Measurements from ENCODE around the gene FCRL3. TPM values are rescaled to one million over a fixed set of nuclear protein-coding genes. Genes with fewer than 3 reads are reported as not detected.

FCRL3 gene
- total and polyA plus RNA-seq, 2 of the 4 experiments (the other 2 are of a cell fraction) = not detected

- Histone ChIP-seq H2BK20ac (ENCODE audit: low read depth, low read length) (no peak overlapping the region), H3K36me3 (ENCODE audit: control insufficient read depth, insufficient read depth, low read length) (no peaks in the 10 kb centered on the region), H3K79me1 (ENCODE audit: low read depth in 1 of 2, low read length in 2 of 2) (no peaks in the 10 kb centered on the region), H3K27me3 (ENCODE audit: control insufficient read depth, insufficient read depth, low read length) (no peaks in the 10 kb centered on the region), H3K14ac (replicated peaks; ENCODE audit: low read depth, low read length) (no peak overlapping the region), H4K8ac (ENCODE audit: low read depth in 2 of 2, low read length in 2 of 2) (no peak overlapping the region), H3K27ac (ENCODE audit: insufficient read depth, low read length) (no peak overlapping the region), H3K9ac (ENCODE audit: low read depth, low read length) (no peak overlapping the region), H4K5ac (ENCODE audit: low read depth, low read length) (no peak overlapping the region), H2AK5ac (ENCODE audit: low read depth, low read length) (no peak overlapping the region), H2BK120ac (ENCODE audit: low read depth, low read length) (no peak overlapping the region), H3K4ac (ENCODE audit: low read depth, low read length) (no peak overlapping the region), H3K9me1 (ENCODE audit: insufficient read depth, low read length) (no peaks in the 10 kb centered on the region), H2BK15ac (ENCODE audit: low read depth, low read length) (no peak overlapping the region), H2AK9ac (replicated peaks; ENCODE audit: low read depth, low read length, poor library complexity) (no peak overlapping the region), H3K9me3 (ENCODE audit: control insufficient read depth, insufficient read depth, low read length) (no peaks in the 10 kb centered on the region), H3K4me2 (ENCODE audit: low read depth, low read length) (no peak overlapping the region), H2BK5ac (ENCODE audit: low read depth, low read length, poor library complexity, severe bottlenecking) (no peak overlapping the region), H3K4me1 (ENCODE audit: control insufficient read depth, insufficient read depth, low read length) (no peaks in the 10 kb centered on the region), H3K18ac (ENCODE audit: low read depth, low read length) (no peak overlapping the region), H2AFZ (replicated peaks; ENCODE audit: low read length, poor library complexity) (no peak overlapping the region), H3K4me3 (ENCODE audit: insufficient read depth, low read depth, low read length) (no peak overlapping the region), H3K23ac (ENCODE audit: low read depth, low read length) (no peak overlapping the region), H3K56ac (ENCODE audit: extremely low read depth, insufficient read depth, low read length) (no peak overlapping the region), H4K20me1 (ENCODE audit: insufficient read depth, low read length) (no peaks in the 10 kb centered on the region), H4K91ac (ENCODE audit: insufficient read depth, low read depth, low read length) (no peak overlapping the region)
- ChIA-PET CTCF (no interaction called here), POLR2A (ENCODE audit: unreplicated experiment) (no interaction called here)
- DNase-seq = no peak
- in situ Hi-C loops (cut with MboI; ENCODE audit: low sequenced_read_pairs) (no loop called here), dilution Hi-C loops (cut with HindIII; ENCODE audit: low sequenced_read_pairs, unreplicated experiment) (no loop called here), intact Hi-C loops (cut with micrococcal nuclease) (no loop called here)
- BruUV-seq (replicated peaks) = no TSS peak
- WGBS, 2 experiments (ENCODE audit: extremely low coverage in 2 of 2, insufficient read length in 1 of 2) = no CpG with 5 or more reads among the region's 3 CpGs
- no peak for TF ChIP-seq CHD1 (IDR thresholded peaks at IDR 0.05; ENCODE audit: low read depth, low read length)
- no peak for TF ChIP-seq CEBPB (IDR thresholded peaks at IDR 0.05; ENCODE audit: low read depth, low read length)
- TF ChIP-seq SMC3 (IDR thresholded peaks at IDR 0.05; ENCODE audit: low read depth, low read length) = no peak
- TF ChIP-seq MAFK (IDR thresholded peaks at IDR 0.05; ENCODE audit: low read depth, low read length) = no peak
- no peak for TF ChIP-seq ELK1 (IDR thresholded peaks at IDR 0.05; ENCODE audit: borderline replicate concordance, low read depth, low read length)
- no peak for TF ChIP-seq RAD21 (IDR thresholded peaks at IDR 0.05; ENCODE audit: low read length)
- no peak for TF ChIP-seq CTCF (conservative IDR thresholded peaks at IDR 0.05; ENCODE audit: low read depth, low read length)
- no peak for TF ChIP-seq POLR2A (IDR thresholded peaks at IDR 0.05; ENCODE audit: low read depth, low read length)
- TF ChIP-seq USF2 (IDR thresholded peaks at IDR 0.05; ENCODE audit: low read depth, low read length) = no peak
- TF ChIP-seq RFX5 (IDR thresholded peaks at IDR 0.05; ENCODE audit: low read depth, low read length) = no peak
- TF ChIP-seq FOS (IDR thresholded peaks at IDR 0.05; ENCODE audit: low read depth, low read length) = no peak
- no peak for TF ChIP-seq MXI1 (IDR thresholded peaks at IDR 0.05; ENCODE audit: borderline replicate concordance, low read depth, low read length)
- TF ChIP-seq NFE2L2 (IDR thresholded peaks at IDR 0.05; ENCODE audit: low read depth, low read length) = no peak
- TF ChIP-seq RCOR1 (IDR thresholded peaks at IDR 0.05; ENCODE audit: insufficient replicate concordance, low read length) = no peak
- TF ChIP-seq MAZ (IDR thresholded peaks at IDR 0.05; ENCODE audit: borderline replicate concordance, low read depth, low read length) = no peak
- ATAC-seq (ENCODE audit: low read depth) = no peak
Measured at GRCh38 chr1:157732755-157733154, 32.2 kb upstream of the FCRL3 start.
